Activated CD4-positive, alpha-beta T cell treated with anti-CD3 and anti-CD28 coated beads for 1 hour (primary cell): ENCODE results near the gene PLLP.

Source experiments
- DNase-seq: peaks from one replicate; pipeline ENCODE4 v3.0.0-alpha.2; 2020

PLLP gene, protein sequence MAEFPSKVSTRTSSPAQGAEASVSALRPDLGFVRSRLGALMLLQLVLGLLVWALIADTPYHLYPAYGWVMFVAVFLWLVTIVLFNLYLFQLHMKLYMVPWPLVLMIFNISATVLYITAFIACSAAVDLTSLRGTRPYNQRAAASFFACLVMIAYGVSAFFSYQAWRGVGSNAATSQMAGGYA

DNA sequence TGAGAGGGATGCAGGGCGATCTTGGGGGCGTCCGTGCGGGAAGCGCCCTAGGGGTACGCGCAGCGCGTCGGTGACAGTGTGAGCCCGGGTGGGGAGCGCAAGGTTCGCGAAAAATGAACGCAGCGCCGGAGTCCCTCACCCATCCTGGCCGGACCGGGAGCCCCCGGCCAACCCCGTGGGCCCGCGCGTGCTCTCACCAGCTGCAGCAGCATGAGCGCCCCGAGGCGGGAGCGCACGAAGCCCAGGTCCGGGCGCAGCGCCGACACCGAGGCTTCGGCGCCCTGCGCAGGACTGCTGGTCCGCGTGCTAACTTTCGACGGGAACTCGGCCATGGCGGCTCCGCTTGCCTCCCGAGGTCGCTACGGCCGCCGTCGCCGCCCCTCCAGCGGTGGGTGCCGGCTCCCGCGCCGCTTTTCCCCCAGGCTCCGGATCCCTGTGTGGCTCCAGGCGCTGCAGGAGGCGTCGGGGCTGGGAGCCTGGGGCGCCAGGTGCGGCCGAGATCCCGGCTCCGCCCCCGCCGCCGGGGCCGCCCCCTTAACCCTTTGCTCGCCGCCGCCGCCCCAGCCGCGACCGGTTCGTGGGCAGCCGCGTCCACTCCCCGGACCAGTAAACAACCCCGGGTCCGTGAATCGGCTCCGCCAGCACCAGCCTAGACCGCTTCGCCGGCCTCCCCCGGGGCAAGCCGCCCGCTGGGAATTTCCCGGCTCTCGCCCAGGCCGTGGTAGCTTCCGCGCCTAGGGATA lies at the start of gene PLLP:
Gene PLLP (minus strand): TSS at position 464 of the 743 bp plus-strand sequence. CDS start 132 bp downstream, at position 332.
- DNase-seq: peak; percentile 22

DNA sequence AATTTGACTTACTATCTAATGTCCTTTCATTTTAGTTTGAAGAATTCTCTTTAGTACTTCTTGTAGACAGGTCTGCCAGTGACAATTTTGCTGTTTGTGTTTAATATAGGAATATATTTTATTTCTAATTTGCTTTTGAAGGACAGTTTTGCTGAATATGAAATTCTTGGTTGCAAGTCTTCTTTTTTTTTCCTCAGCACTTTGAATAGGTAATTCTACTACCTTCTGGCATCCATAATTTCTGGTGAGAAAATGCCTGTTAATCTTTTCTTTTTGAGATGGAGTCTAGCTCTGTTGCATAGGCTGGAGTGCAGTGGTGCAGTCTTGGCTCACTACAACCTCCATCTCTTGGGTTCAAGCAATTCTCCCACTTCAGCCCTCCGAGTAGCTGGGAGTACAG lies 48.9 kb upstream of the PLLP start:
- DNase-seq: no peak

DNA sequence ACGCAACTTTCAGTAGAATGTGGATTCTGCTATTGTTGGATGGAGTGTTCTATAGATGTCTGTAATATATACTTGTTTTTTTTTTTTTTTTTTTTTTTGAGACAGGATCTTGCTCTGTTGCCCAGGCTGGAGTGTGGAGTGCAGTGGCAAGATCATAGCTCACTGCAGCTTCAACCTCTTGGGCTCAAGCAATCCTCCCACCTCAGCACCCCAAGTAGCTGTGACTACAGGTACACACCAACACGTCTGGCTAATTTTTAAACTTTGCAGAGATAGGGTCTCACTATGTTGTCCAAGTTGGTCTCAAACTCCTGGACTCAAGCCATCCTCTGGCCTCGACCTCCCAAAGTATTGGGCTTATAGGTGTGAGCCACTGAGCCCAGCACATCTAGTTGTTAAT lies 46.9 kb upstream of the PLLP start:
- DNase-seq: no peak

DNA sequence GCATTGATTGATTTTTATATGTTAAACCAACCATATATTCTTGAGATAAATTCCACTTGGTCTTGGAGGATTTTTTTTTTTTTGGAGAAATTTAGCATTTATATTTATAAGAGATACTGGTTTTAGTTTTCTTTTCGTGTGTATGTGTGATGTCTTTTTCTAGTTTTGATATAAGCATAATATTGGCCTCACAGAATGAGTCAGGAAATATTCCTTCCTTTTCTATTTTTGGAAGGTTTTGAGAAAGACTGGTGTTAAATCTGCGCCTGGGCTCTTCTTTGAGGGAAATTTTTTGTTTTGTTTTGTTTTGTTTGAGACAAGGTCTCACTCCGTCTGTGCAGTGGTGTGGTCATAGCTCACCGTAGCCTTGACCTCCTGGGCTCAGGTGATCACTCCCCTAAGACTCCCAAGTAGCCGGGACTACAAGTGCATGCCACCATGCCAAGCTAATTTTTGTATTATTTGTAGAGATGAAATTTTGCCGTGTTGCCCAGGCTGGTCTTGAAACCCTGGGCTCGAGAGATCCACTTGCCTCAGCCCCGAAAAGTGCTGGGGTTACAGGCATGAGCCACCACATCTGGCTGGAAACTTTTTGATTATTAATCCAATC lies 45.4 kb upstream of the PLLP start:
- DNase-seq: no peak

DNA sequence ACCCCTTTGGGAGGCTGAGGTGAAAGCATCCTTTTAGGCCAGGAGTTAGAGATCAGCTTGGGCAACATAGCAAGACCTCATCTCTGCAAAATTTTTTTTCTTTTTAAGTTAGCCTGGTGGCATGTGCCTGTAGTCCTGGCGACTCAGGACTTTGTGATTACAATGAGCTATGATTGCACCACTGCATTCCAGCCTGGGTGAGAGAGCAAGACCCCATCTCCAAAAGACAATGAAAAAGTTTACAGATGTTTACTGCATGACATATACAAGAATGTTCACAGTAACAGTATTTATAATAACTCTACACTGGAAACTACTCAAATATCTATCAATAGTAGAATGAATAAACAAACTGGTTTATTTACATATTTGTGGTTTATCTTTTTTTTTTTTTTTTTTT lies 41.0 kb upstream of the PLLP start:
- DNase-seq: no peak

DNA sequence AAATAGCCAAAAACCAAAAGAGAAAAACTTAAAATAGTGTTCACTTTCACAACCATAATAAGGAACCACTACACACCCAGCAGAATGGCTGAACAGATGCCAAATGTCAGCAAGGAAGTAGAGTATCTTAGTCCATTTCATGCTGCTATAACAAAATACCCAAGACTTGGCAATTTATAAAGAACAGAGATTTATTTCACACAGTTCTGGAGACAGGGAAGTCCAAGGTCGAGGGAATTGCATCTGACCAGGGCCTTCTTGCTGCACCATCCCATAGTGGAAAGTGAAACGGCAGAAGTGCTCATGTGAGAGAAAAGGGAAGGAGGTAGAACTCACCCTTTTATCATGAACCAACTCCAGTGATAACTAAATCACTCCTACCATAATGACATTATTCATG lies 40.3 kb upstream of the PLLP start:
- DNase-seq: no peak

DNA sequence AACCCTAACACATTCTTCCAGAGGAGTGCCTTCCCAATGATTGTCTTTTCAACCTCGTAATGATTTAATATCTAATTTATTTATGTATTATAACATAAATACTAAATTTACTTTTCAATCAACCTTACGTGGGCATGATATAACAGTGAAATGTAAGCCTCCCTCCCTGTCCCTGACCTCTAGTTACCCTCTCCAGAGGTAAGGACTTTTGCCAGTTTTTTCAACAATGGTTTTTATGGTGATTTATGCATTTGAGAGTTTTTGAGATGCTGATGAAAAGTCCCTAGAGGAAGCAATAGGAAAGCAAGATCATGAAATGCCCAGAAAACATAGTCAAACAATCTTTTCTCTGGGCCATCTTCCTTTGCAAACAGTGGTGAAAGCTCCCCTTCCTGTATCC lies 35.2 kb upstream of the PLLP start:
- no peak for DNase-seq

DNA sequence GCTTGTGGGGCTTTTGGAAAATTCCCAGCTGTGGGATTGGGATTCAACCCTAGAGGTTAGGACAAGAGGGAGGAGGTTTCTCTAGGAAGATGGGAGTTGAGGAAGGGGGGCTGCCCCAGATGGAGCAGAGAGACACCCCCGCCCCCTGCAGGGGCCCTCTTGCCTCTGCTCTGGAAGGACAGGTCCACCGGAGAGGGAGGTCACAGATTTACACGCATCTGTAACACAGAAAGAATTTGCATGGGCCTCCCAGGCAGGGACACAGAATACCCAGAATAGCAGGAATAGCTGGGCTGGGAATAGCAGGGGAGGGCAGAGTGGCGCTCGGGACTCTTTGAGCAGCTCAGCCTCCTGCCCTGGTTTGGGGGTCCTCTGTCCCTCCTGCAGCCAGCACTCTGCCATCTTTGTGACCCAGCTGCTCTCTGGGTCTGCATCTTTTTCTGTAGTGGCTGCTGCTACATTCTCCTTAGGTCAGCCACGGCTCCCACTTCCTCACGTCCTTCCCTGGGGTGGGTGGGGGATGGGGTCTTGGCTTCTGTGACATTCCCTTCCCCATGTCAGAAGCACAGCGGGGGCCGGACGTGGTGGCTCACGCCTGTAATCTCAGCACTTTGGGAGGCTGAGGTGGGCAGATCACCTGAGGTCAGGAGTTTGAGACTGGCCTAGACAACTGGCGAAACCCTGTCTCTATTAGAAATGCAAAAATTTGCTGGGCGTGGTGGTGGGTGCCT lies 33.9 kb upstream of the PLLP start:
- DNase-seq: no peak

DNA sequence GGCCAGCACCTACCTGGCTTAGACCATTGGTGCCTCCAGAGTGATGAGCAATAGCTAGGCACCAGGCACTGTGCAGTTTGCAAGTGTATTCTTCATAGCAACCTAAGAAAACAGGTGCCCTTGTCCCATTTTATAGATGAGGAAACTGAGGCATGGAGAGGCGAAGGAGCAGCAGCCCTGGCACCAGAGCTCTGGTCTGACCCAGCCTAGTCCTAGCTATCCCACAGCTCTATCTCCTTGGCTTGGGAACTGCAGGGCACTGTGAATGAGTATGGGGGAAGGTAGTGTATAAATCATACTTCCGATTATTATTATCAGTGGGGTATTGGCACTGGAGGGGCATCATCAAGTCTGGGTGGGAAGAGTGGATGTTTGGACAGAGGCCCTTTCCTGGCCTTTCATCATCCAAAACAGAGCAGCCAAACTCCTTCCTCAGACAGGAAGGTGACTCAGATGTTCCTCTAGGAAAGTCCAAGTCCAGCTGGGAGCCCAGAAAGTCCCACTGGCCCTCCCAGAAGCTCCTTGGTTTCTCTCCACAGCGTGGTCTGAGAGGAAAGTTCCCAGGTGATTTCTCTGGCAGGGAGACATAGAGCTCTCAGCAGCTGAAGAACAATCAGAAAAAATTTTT lies 32.0 kb upstream of the PLLP start:
- no peak for DNase-seq

DNA sequence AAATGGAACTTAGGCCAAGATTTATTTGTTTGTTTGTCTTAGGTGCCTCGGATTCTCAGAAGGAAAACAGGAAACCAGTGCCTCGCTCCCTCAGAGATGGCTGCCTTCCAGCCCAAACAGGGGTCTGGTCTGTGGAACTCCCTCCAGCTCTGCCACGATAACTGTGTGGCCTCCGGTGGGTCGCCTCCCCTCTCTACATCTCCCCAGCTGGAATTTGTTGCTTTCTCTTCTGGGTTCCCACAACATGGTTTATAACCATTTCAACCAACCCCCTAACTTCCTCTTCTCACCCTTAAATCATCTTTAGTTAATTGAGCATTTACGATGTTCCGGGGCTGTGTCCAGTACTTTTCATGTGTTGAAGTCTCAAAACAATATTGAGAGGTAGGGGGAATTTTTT lies 30.9 kb upstream of the PLLP start:
- no peak for DNase-seq

DNA sequence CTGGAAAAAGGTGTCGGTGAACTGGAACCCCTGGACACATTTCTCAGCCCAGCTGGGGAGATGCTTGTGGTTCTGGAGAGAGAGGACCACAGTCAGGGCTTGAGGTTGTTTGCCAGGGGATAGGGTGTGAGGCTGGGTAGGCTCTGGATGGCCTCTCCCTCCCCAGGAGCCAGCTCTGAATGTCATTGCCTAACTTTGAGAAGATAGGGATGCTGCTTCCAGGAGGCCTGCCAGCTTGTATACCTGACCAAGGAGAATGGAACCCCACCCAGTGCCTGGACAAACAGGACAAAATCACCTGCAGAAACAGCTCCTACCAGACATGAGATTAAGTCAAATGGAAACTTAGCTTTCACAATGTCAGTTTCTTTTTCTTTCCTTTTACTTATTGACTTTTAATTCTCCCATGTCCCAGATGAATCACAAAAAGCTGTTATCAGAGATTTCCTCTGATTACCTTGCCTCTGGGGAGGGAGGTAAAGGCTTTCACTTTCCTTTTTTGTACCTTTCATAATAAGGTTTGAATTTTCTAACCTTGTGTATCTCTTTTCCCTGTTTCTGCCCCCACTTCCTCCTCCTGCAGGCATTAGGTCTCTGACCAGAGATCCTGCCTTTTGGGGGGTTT lies 29.8 kb upstream of the PLLP start:
- no peak for DNase-seq

DNA sequence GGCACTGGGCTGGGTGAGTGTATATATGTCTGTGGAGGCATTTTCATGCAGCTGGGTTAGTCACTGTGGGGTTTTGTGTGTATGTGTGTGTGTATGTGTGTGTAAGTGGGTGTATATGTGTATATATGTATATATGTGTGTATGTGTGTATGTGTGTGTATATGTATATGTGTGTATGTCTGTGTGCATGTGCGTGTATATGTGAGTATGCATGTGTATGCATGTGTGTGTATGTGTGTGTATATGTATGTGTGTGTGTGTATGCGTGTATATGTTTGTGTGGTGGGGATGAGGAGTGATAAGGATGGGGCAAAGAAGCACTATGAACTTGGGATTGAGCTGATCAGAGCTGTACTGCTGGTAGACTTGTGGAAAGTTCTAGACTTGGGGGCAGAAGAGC lies 29.0 kb upstream of the PLLP start:
- DNase-seq: no peak

DNA sequence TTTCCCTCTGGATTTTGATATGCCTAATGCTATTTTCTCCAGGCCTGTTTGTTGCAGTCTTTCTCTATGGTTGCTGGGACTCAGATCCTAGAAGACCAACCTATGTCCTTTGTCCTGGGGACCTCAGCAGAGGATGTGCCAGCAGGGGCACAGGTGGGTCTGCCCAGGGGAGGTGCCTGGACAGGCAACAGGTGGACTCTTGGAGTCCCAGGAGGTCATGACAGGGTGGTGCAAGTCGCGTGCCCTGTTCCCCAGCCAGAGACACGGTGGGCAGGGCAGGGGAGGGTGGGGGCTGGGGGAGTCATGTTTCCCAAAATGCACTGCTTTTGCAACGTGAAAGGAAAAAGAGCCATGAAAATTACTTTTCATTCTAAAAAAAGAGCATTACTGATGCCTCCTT lies 26.3 kb upstream of the PLLP start:
- DNase-seq: no peak

DNA sequence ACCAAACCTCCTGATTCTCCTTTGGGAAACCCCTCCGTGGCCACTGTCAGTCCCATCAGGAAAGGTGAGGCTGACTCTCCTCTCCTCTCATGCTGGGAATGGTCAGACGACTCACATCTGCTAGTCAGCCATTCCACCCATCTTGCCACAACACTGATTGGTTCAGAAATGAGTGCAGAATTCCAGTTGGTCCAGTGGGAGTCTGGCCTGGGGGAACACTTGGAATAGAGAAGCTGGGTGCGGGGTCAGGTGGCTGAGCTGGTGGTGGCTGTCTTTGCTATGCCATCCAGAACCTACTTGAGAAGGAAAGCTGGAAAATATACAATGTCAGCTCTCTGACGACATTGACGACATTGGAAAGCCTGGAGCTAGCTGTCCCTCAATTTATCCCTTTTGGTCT lies 23.6 kb upstream of the PLLP start:
- DNase-seq: no peak

DNA sequence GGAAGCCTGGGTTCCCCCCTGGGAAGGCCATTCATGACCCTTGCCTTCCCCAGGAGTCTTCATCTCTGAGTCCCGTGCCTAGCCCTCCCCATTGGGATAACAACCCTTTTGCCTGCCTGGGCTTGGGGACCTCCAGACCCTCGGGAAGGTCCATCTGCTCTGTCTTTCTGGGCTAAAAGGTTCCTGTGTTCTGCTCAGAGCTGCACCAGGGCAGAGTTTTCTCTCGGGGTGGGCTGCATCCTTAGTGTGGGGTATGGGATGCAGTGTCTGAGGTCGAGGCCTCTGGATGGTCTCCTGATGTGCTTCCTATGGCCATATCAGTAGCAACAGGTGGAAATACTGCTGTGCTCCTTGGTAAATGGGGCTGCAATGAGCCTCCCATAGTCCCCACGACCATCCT lies 22.9 kb upstream of the PLLP start:
- no peak for DNase-seq

DNA sequence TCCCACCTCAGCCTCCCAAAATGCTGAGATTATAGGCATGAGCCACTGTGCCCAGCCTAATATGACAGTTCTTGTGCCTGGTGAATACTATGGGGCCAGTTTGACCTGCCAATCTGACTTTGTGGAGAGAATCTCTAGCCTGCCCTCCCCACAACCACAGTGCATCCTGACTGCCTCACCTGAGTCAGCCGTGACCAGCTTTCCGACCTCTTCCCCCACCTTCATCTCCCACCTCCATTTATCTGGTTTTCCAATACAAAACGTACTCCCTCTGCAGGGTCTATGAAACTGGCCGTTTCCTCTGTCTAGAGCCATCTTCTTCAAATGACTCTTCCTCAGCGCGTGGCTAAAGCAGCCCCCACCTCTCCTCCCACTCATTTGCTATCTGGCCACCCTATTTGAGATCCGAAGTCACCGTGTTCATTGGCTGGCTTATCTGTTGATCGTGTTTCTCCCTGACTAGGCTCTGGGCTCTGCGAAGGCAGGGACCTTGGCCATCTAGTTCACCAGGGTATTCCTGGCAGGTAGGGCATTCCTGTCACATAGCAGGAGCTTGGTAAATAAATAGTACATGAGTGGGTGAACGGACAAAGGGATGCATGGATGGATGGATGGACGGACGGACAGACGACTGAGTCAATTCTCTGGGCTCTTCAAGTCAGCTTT lies 22.3 kb upstream of the PLLP start:
- no peak for DNase-seq

DNA sequence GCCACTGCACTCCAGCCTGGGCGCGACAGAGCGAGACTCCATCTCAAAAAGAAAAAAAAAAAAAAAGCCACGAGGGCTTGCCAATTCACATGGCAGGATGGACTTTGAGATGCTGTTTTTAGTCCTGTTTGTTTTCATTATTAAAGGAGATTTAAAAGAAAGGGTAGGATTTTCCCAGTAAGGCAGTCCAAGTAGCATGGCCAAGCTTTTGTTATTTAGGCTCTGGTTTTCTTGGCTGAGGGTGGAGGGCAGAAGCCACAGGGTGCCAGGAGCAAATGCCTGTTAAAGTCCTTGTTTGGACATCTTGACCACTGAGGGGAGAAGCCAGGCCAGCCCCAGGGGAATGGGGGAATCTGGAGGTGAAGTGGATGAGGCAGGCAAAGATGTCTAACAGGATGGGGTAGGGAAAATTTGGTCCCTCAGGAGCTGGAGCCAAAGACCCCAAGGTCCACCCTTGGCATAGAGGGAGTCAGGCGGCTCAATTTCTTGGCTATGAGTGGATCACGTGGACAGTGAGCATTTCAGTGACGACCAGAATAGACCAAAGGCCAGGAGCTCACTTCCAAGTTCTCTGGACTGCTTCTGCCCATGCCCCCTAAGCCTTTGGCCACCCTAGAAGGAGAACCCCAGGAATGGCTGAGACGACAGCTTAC lies 20.8 kb upstream of the PLLP start:
- DNase-seq: no peak

DNA sequence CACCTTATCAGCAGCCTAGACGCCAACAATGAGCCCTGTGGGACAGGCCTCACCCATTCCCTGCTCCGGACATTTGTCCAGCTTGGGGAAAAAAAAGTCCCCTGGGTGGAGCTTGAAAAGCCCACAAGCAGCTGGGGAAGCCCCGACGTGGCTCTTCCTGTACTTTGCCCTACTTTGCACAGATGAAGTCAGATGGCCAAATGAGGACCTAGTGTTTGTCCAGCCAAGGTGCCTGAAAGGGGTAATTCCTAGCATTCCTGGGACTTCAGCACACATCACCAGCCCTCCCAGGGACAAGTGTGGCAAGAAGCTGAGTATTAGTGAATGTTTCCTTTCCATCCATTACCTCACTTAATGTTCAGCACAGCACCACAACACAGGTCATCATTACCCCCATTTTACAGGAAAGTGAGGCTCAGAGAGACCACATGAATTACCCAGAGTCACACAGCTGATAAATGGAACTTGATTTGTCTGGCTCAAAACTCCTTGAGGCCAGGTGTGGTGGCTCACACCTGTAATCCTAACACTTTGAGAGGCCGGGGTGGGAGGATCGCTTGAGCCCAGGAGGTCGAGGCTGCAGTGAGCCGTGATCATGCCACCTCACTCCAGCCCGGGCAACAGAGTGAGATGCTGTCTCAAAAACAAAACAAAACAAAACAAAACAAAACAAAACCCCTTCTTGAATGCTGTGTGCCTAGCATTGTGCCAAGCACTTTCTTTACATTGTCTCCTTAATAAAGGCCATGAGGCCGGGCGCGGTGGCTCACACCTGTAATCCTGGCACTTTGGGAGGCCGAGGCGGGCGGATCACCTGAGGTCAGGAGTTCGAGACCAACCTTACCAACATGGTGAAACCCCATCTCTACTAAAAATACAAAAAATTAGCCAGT lies 19.9 kb upstream of the PLLP start:
- no peak for DNase-seq

DNA sequence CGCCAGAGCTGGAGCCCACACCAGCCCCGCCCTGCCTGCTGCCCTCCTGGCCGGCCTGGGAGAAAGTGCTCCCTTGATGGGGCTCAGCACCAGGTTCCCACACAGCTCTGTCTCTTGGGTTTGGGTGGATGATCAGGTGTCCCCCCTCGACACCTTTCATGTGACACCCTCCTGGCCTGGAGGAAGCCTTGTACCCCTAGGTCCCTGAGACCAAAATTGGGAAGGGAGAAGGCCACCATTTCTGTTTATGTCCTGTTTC lies 19.4 kb upstream of the PLLP start:
- DNase-seq: no peak

DNA sequence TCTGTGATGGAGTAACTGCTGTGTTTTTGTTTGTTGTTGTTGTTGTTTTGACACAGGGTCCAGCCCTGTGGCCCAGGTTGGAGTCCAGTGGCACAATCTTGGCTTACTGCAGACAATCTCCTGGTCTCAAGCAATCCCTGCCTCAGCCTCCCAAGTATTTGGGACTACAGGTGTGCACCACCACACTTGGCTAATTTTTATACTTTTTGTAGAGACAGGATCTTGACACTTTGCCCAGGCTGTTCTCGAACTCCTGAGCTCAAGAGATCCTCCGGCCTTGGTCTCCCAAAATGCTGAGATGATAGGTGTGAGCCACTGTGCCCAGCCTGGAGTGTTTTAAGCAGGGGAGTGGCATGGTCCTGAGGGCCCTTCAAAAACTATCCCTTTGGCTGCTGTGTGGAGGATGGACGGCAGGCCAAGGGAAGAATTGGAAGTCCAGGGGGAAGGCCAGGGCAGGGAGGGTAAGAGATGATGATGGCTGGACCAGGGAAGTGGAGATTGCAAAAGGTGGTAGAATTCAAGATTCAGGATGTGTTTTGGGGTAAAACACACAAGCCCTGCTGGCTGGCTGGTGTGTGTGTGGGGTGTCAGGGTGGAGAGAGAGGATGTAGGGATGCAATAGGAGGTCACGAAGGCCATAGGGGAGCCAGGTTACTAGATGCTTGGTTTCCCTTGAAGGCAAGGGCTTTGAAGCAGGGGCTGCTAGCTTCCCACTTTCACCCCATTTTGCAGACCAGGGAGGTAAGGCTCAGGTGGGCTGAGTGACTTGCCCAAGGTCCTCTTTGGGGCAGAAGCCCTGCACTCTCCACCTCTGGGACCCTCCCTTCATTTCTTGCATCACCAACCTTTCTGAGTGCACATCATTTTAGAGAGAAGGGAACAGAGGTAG lies 18.8 kb upstream of the PLLP start:
- no peak for DNase-seq
